Choroid plexus epithelial cell (primary cell): ENCODE data around the gene ATP23.

Experiments used
- DNase-seq: peaks from one replicate; pipeline ENCODE4 v3.0.0-alpha.2; 2010; ENCODE audit warnings: low read depth
- H3K4me3 ChIP-seq: 2 replicates; pipeline ENCODE4 v1.5.1; 2011; ENCODE audit warnings: low read depth, mild to moderate bottlenecking, control low read depth, low read length, moderate library complexity
- TF ChIP-seq, protein P1 (sequence below): conservative IDR thresholded peaks from 2 replicates; pipeline ENCODE4 v1.5.1; 2011; ENCODE audit warnings: low read depth, mild to moderate bottlenecking, control low read depth, inconsistent platforms, low read length, moderate library complexity

The ATP23 gene

GRCh38 chr12:58008634-58009033 is 67.3 kb downstream of the ATP23 start:
- TF ChIP-seq, protein P1, sequence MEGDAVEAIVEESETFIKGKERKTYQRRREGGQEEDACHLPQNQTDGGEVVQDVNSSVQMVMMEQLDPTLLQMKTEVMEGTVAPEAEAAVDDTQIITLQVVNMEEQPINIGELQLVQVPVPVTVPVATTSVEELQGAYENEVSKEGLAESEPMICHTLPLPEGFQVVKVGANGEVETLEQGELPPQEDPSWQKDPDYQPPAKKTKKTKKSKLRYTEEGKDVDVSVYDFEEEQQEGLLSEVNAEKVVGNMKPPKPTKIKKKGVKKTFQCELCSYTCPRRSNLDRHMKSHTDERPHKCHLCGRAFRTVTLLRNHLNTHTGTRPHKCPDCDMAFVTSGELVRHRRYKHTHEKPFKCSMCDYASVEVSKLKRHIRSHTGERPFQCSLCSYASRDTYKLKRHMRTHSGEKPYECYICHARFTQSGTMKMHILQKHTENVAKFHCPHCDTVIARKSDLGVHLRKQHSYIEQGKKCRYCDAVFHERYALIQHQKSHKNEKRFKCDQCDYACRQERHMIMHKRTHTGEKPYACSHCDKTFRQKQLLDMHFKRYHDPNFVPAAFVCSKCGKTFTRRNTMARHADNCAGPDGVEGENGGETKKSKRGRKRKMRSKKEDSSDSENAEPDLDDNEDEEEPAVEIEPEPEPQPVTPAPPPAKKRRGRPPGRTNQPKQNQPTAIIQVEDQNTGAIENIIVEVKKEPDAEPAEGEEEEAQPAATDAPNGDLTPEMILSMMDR: no peak
- H3K4me3 ChIP-seq: no peak overlapping the region

More at GRCh38 chr12:58008634-58009033, 67.3 kb downstream of the ATP23 start:
- no peak for DNase-seq
